ENCODE results near the gene WDR31. TPM values are rescaled to one million over a fixed set of nuclear protein-coding genes. Genes with fewer than 3 reads are reported as not detected.

Gene WDR31
- total and polyA plus RNA-seq, 2 of the 4 experiments (the other 2 are of a cell fraction), result 0.29 to 0.36 TPM

DNA sequence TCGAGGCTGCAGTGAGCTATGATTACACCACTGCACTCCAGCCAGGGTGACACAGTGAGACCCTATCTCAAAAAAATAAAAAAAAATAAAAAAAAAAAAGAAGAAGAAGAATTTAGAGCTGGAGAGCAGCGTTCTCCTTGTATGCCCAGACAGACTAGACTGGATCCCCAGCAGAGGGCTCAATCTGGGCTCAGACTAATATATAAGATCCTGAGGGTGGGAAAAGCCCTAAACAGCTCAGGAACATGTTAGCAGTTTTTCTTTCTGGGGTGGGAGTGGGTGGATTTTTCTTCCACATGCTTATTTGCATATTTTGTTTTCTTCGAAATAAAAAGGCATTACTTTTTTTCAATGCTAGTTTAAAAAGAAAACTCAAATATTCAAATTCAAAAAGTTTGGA is 8.4 kb upstream of the WDR31 start:
- no peak overlapping the region for H3K23ac ChIP-seq (ENCODE audit: low read depth, low read length)
- no peaks in the 10 kb centered on the region for H3K79me1 ChIP-seq (ENCODE audit: low read depth in 1 of 2, low read length in 2 of 2)
- H3K4me1 ChIP-seq (ENCODE audit: control insufficient read depth, insufficient read depth, low read length), result no peaks in the 10 kb centered on the region
- no peak overlapping the region for H2BK15ac ChIP-seq (ENCODE audit: low read depth, low read length)
- no peak overlapping the region for H3K18ac ChIP-seq (ENCODE audit: low read depth, low read length)
- ChIA-PET CTCF (no interaction called here), POLR2A (ENCODE audit: unreplicated experiment) (no interaction called here)
- H4K5ac ChIP-seq (ENCODE audit: low read depth, low read length), result no peak overlapping the region
- no peak overlapping the region for H2AFZ ChIP-seq (replicated peaks; ENCODE audit: low read length, poor library complexity)
- no TSS peak for BruUV-seq (replicated peaks)
- no peak overlapping the region for H3K27ac ChIP-seq (ENCODE audit: insufficient read depth, low read length)
- no peak overlapping the region for H3K4me3 ChIP-seq (ENCODE audit: insufficient read depth, low read depth, low read length)
- WGBS, 2 experiments (ENCODE audit: extremely low coverage in 2 of 2, insufficient read length in 1 of 2), result 33% methylated on average over 1 of the region's 3 CpGs; no CpG with 5 or more reads in 1 of the 2 experiments
- intact Hi-C loops (cut with micrococcal nuclease) (no loop called here), dilution Hi-C loops (cut with HindIII; ENCODE audit: low sequenced_read_pairs, unreplicated experiment) (no loop called here), in situ Hi-C loops (cut with MboI; ENCODE audit: low sequenced_read_pairs) (no loop called here)
- no peak for TF ChIP-seq RCOR1 (IDR thresholded peaks at IDR 0.05; ENCODE audit: insufficient replicate concordance, low read length)
- TF ChIP-seq, protein P1, sequence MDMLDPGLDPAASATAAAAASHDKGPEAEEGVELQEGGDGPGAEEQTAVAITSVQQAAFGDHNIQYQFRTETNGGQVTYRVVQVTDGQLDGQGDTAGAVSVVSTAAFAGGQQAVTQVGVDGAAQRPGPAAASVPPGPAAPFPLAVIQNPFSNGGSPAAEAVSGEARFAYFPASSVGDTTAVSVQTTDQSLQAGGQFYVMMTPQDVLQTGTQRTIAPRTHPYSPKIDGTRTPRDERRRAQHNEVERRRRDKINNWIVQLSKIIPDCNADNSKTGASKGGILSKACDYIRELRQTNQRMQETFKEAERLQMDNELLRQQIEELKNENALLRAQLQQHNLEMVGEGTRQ (IDR thresholded peaks at IDR 0.05; ENCODE audit: low read depth, low read length), result no peak
- no peak overlapping the region for H4K91ac ChIP-seq (ENCODE audit: insufficient read depth, low read depth, low read length)
- H2AK9ac ChIP-seq (replicated peaks; ENCODE audit: low read depth, low read length, poor library complexity), result no peak overlapping the region
- H3K9me1 ChIP-seq (ENCODE audit: insufficient read depth, low read length), result no peaks in the 10 kb centered on the region
- H3K4ac ChIP-seq (ENCODE audit: low read depth, low read length), result no peak overlapping the region
- H4K8ac ChIP-seq (ENCODE audit: low read depth in 2 of 2, low read length in 2 of 2), result no peak overlapping the region
- DNase-seq (no peak), ATAC-seq (ENCODE audit: low read depth) (no peak)
- H3K4me2 ChIP-seq (ENCODE audit: low read depth, low read length), result no peak overlapping the region
- no peaks in the 10 kb centered on the region for H3K36me3 ChIP-seq (ENCODE audit: control insufficient read depth, insufficient read depth, low read length)
- H3K56ac ChIP-seq (ENCODE audit: extremely low read depth, insufficient read depth, low read length), result no peak overlapping the region
- no peak overlapping the region for H2BK120ac ChIP-seq (ENCODE audit: low read depth, low read length)
- H2BK20ac ChIP-seq (ENCODE audit: low read depth, low read length), result no peak overlapping the region
- no peaks in the 10 kb centered on the region for H4K20me1 ChIP-seq (ENCODE audit: insufficient read depth, low read length)
- H3K14ac ChIP-seq (replicated peaks; ENCODE audit: low read depth, low read length), result no peak overlapping the region
- H3K27me3 ChIP-seq (ENCODE audit: control insufficient read depth, insufficient read depth, low read length), result peaks cover 58% of the 10 kb centered on the region
- H3K9ac ChIP-seq (ENCODE audit: low read depth, low read length), result no peak overlapping the region
- H2BK5ac ChIP-seq (ENCODE audit: low read depth, low read length, poor library complexity, severe bottlenecking), result no peak overlapping the region
- H3K9me3 ChIP-seq (ENCODE audit: control insufficient read depth, insufficient read depth, low read length), result no peaks in the 10 kb centered on the region
- no peak overlapping the region for H2AK5ac ChIP-seq (ENCODE audit: low read depth, low read length)

Measured in IMR-90 (cell line).